HG03457 (cell line): Measurements from ENCODE around the gene C19orf25.

Experiments used
- ATAC-seq: cut with Tn5 transposase; IDR thresholded peaks from one replicate; pipeline ENCODE4 v1.9.1; 2021; ENCODE audit warnings: moderate number of reproducible peaks; ENCODE audit not compliant: unreplicated experiment

C19orf25 gene

DNA sequence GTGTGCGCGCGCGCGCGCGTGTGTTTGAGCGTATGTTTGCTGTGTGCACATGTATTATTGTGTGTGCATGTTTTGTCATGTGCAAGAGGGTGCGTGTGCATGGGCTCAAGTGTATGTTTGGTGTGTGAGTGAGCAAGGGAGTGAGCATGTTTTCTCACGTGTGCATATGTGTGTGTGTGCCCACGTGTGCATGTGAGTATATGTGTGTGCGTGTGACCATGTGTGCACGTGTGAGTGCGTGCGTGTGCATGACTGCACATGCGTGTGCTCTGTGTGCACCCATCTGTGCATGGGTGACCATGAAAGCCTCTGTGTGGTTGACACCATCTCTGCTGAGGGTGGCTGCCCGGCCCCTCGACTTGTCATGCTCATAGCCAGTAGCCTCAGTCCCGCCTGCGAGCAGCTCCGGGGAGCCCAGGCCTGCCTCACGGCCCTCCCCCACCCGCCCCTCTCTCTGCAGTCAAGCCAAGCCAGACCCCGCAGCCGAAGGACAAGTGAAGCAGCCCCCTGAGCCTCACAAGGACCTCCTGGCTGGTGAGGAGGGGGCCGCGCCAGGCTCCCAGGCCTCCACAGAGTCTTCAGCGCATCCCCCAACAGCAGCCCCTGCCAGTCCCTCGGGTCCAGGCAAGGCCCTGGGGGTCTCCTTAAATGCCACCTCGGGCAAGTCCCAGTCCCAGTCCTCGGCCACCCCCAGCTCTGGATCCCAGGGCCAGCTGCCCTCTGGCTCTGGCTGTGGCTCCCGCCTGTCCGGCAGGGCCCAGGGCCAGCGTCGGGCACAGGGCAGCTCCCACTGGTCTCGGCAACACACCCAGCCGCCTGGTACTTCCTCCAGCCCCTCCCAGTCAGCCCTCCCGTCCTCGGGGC is 17.9 kb upstream of the C19orf25 start:
- no peak for ATAC-seq

- no peak for ATAC-seq
These were observed 17.0 kb upstream of the C19orf25 start for GRCh38 chr19:1495799-1496713.

- ATAC-seq, result no peak
These were observed 16.2 kb upstream of the C19orf25 start for GRCh38 chr19:1495051-1495798.

DNA sequence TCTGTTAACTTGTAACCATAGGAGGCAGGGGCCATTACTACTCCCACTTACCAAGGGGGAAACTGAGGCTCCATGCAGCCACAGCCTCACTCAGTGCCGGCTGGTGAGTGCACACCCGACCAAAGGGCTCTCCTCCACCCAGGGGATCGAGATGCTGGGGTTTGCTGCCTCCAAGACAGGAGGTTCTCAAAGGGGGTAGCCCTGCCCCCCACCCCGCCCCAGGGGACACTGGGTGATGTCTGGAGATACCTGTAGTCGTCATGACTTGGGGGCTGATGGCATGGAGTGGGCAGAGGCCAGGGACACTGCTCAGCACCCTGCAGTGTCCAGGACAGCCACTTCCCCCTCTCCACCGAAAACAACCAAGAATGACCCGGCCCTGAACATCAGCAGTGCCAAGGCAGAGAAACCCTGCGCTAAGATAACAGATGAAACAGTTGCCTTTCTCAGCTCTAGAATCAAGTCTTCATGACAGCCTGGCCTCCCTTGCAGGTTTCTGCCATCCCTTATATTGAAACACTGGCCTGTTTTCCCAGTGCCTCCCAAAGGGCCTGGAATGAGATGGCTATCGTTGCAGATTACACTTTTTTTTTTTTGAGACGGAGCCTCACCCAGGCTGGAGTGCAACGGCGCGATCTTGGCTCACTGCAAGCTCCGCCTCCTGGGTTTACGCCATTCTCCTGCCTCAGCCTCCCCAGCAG is 15.2 kb upstream of the C19orf25 start:
- no peak for ATAC-seq

DNA sequence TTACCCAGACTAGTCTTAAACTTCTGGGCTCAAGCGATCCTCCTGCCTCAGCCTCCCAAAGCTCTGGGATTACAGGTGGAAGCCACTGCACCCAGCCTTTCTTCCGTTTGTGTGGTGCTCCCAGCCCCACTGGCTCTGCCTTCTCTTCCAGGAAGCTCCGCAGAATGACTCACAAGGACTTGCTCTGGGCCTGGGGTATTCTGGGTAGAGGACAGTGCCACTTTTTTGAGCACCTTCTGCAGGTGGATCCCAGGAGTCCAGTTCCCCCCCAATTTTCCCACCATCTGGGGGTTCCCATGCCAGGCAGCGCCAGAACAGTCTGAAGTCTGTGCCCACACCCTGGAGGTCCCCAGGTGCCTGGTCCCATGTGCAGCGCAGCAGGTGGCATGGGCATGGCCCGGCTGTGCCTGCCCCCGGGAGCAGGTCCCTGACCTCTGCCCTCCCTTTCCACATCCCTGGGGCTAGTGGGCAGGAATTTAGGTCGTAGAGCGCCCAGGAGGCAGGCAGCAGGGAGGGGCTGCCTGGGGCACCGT is 13.5 kb upstream of the C19orf25 start:
- ATAC-seq, result no peak

DNA sequence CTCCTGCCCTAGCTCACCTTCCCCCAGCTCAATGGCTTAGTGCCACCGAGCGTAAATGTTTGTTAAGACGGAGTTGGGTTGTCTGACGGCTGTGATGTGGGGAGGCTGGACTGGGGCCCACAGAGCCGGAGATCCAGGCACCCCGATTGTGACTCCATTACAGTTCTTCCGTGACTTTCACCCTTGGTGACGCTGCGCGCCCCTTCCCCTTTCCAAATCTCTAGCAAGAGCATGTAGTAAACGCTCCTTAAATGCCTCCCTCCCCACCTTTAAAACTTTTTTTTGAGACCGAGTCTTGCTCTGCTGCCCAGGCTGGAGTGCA is 12.8 kb upstream of the C19orf25 start:
- ATAC-seq, result no peak

DNA sequence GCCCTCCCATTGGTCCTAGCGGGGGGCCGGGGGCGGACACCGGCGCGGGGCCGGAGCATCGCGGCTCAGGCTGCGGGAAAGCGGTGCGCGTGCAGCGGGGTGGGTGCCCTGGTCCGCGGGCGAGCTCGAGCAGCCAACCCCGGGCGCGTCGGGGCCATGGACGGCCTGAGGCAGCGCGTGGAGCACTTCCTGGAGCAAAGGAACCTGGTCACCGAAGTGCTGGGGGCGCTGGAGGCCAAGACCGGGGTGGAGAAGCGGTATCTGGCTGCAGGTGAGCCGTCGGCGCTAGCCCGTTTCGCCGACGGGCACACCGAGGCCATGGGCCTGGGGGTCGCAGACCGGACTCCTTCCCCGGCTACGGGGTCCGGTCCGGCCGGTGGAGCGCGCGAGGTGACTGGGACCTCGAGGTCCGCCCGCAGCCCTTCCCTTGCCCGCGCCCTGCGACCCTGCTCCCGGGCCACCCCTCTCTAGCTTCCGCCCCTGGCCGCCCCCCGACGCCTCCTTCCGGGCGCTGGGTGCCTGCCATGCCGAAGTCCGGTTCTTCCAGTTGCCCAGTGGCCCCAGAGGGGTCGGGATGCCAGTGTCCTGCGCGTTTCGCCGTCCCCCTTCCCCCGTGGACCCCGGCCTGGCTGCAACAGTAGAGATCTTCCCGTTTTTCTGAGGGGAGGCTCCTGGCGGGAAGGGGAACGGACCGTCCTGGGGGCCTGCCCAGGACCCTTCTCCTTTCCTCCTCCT is 12.3 kb upstream of the C19orf25 start, which contains the start of gene REEP6:
REEP6 (plus strand) TSS at position 68 of the 735 bp plus-strand sequence; CDS start at position 157, 89 bp downstream.
- no peak for ATAC-seq

DNA sequence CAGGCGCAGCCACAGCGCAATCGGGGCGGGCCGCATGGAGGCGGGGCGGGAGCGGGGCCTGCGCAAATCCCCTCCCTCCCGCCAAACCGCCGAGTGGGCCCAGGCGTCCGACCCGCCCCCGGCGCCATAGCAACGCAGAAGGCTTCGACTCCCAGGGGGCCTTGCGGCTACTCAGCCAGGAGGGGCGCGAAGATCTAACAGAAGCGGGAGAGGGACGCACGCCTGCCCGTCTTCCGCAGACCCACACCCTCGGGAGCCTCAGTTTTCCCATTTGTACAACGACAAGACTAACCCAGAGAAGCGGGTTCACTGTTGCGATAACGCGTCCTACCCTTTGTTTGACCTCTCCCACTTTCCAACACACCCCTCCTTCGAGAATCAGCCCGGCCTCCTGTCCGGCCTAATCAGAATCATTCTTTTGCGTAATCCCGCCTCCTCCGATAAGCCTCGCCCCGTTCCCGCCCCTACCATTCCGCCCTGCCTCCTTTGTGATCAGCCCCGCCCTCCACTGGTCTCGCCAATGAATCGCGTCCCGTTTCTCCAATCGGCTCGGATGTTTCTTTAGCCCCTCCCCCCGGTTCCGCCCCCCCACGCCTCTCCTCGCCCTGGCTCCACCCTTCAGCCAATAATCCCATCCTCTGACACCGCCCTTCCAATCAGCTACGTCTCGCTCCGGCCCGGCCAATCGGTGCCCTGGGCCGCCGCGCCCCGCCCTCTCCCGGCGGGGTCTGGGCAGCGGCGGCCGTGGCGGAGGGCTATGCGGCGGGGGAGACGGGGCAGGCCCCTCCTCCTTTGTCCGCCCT is 11.5 kb upstream of the C19orf25 start, which contains the start of gene PCSK4:
PCSK4 (minus strand) TSS at position 40 of the 803 bp plus-strand sequence; CDS start at position 36, 4 bp downstream.
- peak; percentile 74 for ATAC-seq

DNA sequence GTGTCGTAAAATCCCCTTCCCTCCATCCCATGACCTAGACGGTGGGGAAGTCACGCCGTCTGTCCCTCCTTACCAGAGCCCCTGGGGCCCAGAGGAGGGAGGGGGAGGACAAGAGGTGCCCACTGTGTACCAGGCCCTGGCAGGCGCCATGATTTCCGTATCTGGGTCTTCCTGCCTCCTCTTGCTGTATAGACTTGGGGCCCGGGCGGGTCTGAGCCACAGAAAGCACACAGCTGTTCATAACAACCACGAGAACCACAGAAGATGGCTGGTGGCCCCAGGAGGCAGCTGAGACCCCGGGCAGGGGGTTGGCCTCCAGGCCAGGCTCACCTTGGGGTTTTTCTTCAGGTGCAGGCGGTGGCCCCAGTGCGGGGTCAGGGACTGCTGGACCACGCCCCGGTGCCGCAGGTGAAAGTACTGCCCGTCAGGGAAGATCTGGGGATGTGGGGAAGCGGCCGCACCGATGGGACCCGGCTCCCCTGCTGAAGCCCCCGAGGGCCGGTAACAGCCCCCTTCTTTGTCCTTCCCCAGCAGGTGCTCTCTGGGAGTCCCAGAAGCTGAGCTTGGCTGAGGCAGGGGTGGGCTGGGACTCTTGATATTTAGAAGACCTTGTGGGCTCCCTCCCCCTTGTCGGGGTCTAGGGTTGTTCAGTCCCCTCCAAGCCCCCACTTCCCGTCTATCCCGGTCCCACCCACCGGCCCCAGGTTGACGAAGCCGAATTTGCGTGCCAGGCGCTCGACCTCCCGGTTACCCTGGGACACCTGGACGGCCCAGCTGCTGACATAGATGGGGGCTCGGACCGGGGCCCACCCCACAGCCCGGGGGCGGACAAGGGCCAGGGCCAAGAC is 10.7 kb upstream of the C19orf25 start:
- peak; percentile 1 for ATAC-seq

DNA sequence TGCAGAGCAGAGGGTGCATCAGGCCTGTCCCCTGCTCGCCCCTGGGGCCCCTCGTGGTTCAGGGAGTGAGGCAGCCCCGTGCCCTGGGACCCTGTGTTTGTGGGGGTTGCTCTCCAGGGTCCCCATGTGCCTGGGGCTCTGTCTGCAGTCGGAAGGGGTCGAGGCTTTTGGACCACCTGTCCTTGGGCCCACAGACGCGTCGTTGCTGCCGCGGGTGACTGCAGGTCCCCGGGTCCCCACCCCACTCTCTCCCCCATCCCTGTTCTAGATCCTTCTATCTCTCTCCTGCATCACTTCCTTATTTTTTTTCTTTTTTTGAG is 9.2 kb upstream of the C19orf25 start:
- ATAC-seq, result no peak

- no peak for ATAC-seq
These were observed 8.7 kb upstream of the C19orf25 start for GRCh38 chr19:1487576-1488281.

GRCh38 chr19:1486720-1487575 is 7.9 kb upstream of the C19orf25 start:
- no peak for ATAC-seq

- no peak for ATAC-seq
These were observed 5.0 kb upstream of the C19orf25 start for GRCh38 chr19:1483979-1484428.

DNA sequence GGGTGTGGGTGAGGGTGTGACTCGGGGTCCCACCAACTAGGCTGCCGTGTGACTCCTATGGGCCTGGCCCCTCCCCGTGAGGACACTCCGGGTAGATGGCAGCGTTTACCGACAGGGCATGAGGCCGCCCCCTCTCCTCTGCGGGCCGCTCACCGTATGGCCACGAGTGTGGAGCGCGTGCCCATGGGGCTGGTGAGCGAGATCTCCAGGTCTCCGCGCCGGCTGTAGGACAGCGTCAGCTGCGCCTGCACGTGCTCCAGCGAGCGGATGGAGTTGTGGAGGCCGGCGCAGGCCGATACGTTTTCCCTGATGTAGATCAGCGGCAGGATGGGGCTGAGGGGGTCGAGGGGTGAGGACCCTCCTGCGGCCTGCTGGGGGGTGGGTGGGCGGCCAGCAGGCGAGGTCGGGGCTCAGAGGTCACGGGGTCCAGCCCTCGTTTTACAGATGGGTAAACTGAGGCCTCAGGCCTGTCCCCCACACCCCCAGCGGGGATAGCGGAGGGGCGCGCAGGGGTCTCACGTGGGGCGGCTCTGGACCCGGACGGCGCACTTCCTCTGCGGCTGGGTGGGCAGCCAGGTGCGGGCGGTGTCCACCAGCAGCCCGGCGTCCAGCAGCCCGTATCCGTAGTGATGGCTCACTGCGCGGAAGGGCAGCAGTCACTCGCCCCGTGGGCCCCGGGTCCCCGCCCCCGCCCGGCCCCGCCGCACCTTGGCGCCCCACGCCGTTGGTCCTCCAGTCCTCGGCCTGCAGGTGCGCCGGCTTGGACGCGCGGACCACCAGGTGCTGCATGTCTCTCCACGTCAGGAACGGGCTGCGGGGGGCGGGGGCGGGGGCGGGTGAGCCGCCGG is 4.3 kb upstream of the C19orf25 start:
- ATAC-seq, result no peak

DNA sequence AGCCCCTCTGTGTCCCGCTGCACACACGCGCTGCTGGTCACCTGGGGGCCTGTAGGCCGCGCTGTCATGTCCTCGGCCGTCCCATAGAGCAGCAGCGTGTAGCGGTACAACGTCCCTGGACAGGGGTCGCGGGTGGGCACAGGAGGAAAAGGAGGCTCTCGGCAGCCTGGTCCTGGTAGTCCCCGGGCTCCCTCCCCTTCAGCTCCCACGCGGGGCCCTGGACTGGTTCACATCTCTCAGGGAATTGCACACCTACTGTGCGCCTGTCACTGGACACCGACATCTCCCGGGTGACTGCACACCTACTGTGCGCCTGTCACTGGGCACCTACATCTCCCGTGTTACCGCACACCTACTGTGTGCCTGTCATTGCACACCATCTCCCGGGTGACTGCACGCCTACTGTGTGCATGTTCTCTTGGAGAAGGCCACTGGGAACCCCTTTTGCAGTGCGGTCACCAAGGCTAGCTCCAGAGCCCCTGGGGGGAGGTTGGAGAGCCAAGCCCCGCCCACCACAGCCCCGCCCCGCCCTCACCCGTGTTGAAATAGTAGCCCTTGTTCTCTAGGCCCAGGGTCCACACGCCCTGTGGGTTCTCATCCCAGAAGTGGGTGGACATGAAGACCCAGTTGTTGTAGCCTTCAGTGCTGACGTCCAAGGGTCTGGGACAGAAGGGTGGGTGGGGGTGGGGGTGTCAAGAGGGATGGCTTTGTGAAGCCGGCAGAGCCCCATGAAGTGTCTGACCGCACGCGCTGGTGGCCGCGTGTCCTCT is 3.5 kb upstream of the C19orf25 start:
- no peak for ATAC-seq
